Nephron (organoid): ENCODE data around the gene CEMIP.

Experiments used
- H3K27ac Mint-ChIP-seq, 3 experiments: 2 replicates each; pipeline ENCODE4 v1.8.0; 2020; ENCODE audit warnings: mixed read lengths in 3 of 3, mild to moderate bottlenecking in 2 of 3, moderate library complexity in 1 of 3
- H3K27me3 Mint-ChIP-seq: 2 replicates; pipeline ENCODE4 v1.8.0; 2021; ENCODE audit warnings: low read depth, mild to moderate bottlenecking, moderate library complexity, mixed read lengths
- H3K36me3 Mint-ChIP-seq: 2 replicates; pipeline ENCODE4 v1.8.0; 2020; ENCODE audit warnings: low read depth, mixed read lengths
- H3K4me1 Mint-ChIP-seq: 2 replicates; pipeline ENCODE4 v1.8.0; 2020; ENCODE audit warnings: mixed read lengths
- H3K4me3 Mint-ChIP-seq, 3 experiments: 2 replicates each; pipeline ENCODE4 v1.8.0; 2020; ENCODE audit warnings: mild to moderate bottlenecking in 3 of 3, mixed read lengths in 3 of 3, moderate library complexity in 2 of 3
- H3K9me3 Mint-ChIP-seq: 2 replicates; pipeline ENCODE4 v1.8.0; 2020; ENCODE audit warnings: mixed read lengths
- CTCF ChIP-seq, 3 experiments: fragments of 200-600 bp; sonication (generic); IDR thresholded peaks; one replicate each; pipeline ENCODE4 v1.5.0; 2021; ENCODE audit warnings: antibody characterized with exemption in 3 of 3; ENCODE audit not compliant: unreplicated experiment in 3 of 3

CEMIP gene

DNA sequence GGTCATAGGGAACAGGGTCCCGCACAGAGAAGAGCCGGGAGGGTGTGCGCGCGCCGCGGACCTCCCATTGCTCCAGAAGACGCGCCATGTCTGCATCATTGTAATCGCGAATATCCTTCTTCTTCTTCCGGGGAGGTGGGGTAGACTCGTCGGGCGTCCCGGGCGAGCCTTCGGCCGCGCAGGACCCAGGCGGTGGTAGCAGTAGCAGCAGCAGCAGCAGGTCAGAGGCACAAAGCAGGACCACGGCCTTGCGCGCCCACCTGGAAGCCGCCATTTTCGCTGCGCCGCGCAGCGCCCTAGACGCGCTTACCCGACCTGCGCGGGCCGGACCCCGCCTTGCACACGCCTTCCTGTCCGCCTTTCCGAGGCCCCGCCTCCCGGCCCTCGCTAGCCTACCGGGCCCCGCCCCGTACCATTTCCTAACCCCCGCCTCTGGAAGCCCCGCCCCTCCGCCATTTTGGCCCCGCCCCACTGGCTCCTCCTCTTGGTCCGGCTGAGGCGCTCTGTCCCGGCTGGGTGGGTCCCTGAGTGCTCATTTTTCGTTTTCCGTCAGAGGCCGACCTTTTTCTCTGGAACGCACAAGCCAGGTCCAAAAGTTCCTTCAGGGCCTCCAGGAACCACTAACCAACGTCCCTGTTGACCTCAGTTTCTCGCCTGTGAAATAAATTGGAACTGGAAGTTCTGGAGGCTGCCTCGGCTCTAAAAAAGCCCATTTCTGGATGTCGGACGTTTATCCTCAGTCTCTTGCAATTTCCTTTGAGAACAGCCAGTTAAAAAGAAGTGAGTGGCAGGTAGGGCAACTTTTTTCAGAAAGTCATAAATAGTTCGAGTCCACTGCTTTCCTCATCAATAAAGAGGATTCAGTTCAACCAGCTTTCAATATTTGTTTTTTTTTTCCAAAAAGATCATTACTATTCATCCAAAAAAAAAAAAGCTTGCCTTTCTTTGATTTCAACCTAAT lies 210.6 kb downstream of the CEMIP start, which contains the start of gene MESD:
MESD (minus strand) TSS at position 302 of the 961 bp plus-strand sequence; CDS start at position 274, 28 bp downstream.
- Mint-ChIP-seq H3K9me3 (no peaks in the 10 kb centered on the region), H3K27ac (peak within 1 kb of the TSS; percentile 87 to 95 (median 95)), H3K4me1 (peaks cover 38% of the 10 kb centered on the region), H3K36me3 (no peaks in the 10 kb centered on the region), H3K4me3 (peak within 1 kb of the TSS; percentile 95 to 98 (median 97)), H3K27me3 (no peaks in the 10 kb centered on the region)
- TF ChIP-seq CTCF (IDR thresholded peaks at IDR 0.05; ENCODE audit: unreplicated experiment in 3 of 3): no peak

DNA sequence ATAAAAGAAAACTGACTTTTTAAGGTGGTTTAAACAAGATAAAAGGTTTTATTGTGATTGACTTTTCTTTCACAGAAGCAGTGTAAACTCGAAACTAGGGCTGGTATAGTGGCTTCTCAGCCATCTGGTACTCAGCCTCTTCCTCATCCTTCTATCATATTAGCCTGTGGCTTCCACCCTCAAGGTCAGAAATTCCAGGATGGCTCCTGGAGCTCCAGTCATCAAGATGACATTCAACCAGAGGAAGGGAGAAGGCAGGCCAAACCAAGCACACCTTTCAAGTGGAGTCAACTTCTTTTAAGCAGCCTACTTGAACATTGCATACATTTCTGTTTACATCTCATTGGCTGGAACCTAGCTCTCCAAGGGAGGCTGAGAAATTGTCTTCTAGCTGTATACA lies 211.8 kb downstream of the CEMIP start:
- peaks cover 2% of the 10 kb centered on the region for H3K27me3 Mint-ChIP-seq
- H3K9me3 Mint-ChIP-seq: no peaks in the 10 kb centered on the region
- peak overlapping the region in 2 of 3 experiments; percentile 63 to 64 for H3K4me3 Mint-ChIP-seq
- peaks cover 2% of the 10 kb centered on the region for H3K36me3 Mint-ChIP-seq
- H3K27ac Mint-ChIP-seq: peak overlapping the region in 2 of 3 experiments; percentile 7 to 32
- no peak for TF ChIP-seq CTCF (IDR thresholded peaks at IDR 0.05; ENCODE audit: unreplicated experiment in 3 of 3)
- peaks cover 36% of the 10 kb centered on the region for H3K4me1 Mint-ChIP-seq

DNA sequence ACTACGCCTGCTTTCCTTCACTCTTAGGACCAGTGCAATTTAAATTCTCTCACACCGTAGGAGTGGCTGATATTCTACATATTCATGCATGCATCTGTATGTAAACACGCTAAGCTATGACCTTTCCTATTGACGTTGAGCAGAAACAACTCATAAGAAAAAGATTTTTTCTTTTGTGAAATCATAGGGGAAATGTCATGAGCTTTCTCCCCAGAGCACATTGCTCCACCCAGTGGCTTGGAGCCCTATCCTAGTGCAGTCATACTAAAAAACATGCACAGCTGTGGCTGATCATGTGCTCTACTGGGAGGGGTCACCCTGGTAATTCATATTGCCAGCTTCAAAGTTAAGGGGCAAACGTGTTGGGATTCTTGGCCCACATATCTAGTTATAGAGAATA lies 212.3 kb downstream of the CEMIP start:
- Mint-ChIP-seq H3K4me1 (peaks cover 32% of the 10 kb centered on the region), H3K9me3 (no peaks in the 10 kb centered on the region), H3K27ac (peak overlapping the region in 2 of 3 experiments; percentile 7 to 32), H3K4me3 (peak overlapping the region in 2 of 3 experiments; percentile 63 to 64), H3K27me3 (peaks cover 4% of the 10 kb centered on the region), H3K36me3 (peaks cover 4% of the 10 kb centered on the region)
- no peak for TF ChIP-seq CTCF (IDR thresholded peaks at IDR 0.05; ENCODE audit: unreplicated experiment in 3 of 3)

DNA sequence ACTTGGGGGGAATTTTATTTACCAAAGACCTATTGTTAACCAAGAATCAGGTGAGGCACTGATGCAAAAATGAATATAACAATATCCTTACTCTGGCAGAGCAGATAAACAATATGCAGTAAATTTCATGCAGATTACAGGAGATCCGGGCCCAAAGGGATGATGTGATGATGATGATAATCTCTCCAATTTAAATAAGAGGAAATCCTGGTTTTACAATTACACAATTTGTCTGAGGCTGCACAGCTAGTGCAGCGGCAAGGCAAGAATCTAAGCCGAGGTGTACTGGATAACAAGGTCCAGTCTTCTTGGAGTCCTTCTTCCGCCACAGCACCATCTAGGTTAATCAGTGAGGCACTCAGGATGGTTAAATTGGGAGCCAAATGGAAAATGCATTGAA lies 212.8 kb downstream of the CEMIP start:
- no peaks in the 10 kb centered on the region for H3K9me3 Mint-ChIP-seq
- H3K36me3 Mint-ChIP-seq: peaks cover 4% of the 10 kb centered on the region
- no peak overlapping the region for H3K27ac Mint-ChIP-seq
- TF ChIP-seq CTCF (IDR thresholded peaks at IDR 0.05; ENCODE audit: unreplicated experiment in 3 of 3): no peak
- peaks cover 4% of the 10 kb centered on the region for H3K27me3 Mint-ChIP-seq
- H3K4me3 Mint-ChIP-seq: peak overlapping the region in 1 of 3 experiments; percentile 63
- peaks cover 26% of the 10 kb centered on the region for H3K4me1 Mint-ChIP-seq

- Mint-ChIP-seq H3K36me3 (peaks cover 4% of the 10 kb centered on the region), H3K27ac (no peak overlapping the region)
Measured at GRCh38 chr15:80992441-80992840, 213.3 kb downstream of the CEMIP start.

More at GRCh38 chr15:80992441-80992840, 213.3 kb downstream of the CEMIP start:
- Mint-ChIP-seq H3K4me1 (peaks cover 24% of the 10 kb centered on the region), H3K4me3 (no peak overlapping the region), H3K9me3 (no peaks in the 10 kb centered on the region), H3K27me3 (peaks cover 4% of the 10 kb centered on the region)
- no peak for TF ChIP-seq CTCF (IDR thresholded peaks at IDR 0.05; ENCODE audit: unreplicated experiment in 3 of 3)
